ENCODE data around the gene CTAGE9. TPM values are rescaled to one million over a fixed set of nuclear protein-coding genes. Genes with fewer than 3 reads are reported as not detected.
"Not testable (repeated sequence)": the region's sequence is repeated elsewhere in the genome, so short reads cannot be mapped to it uniquely, and the experiment has no call there.

The CTAGE9 gene, protein sequence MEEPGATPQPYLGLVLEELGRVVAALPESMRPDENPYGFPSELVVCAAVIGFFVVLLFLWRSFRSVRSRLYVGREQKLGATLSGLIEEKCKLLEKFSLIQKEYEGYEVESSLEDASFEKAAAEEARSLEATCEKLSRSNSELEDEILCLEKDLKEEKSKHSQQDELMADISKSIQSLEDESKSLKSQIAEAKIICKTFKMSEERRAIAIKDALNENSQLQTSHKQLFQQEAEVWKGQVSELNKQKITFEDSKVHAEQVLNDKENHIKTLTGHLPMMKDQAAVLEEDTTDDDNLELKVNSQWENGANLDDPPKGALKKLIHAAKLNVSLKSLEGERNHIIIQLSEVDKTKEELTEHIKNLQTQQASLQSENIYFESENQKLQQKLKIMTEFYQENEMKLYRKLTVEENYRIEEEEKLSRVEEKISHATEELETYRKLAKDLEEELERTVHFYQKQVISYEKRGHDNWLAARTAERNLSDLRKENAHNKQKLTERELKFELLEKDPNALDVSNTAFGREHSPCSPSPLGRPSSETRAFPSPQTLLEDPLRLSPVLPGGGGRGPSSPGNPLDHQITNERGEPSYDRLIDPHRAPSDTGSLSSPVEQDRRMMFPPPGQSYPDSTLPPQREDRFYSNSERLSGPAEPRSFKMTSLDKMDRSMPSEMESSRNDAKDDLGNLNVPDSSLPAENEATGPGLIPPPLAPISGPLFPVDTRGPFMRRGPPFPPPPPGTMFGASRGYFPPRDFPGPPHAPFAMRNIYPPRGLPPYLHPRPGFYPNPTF
- not detected for total RNA-seq
- total RNA-seq (2013) = not detected
- 0 to 0.12 (median 0) reads per million in 29 experiments for total RNA-seq

DNA sequence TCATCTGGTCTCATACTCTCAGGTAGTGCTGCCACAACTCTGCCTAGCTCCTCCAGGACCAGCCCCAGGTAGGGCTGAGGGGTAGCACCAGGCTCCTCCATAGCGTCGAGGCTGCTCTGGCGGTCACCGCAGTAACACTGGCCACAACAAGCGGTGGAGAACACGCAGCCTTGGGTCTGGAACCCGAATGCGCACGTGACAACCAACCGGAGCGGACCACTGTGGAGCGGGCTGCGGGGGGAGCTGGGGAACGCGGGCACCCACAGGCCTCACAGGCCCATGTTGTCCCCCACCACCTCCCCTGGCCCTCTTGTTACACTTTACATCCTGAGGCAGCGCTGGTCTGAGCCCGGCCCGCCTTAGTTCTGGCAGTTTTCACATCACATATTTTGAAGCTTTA lies at the start of gene CTAGE9:
Gene CTAGE9, minus strand, starts transcription at position 101 of the 400 bp plus-strand sequence. Its CDS starts 0 bp downstream, at position 101.
- H3K36me3 ChIP-seq (ENCODE audit: control insufficient read depth in 2 of 2, extremely low read depth in 1 of 2, insufficient read depth in 1 of 2, low read length in 1 of 2); H3K27me3 Mint-ChIP-seq; H3K27ac Mint-ChIP-seq; H3K27me3 ChIP-seq (replicated peaks in 1 of 2; ENCODE audit: control insufficient read depth in 2 of 2, extremely low read depth in 1 of 2, insufficient read depth in 2 of 2, low read length in 1 of 2); POLR2A ChIA-PET; H3K4me3 Mint-ChIP-seq; H3K4me3 ChIP-seq (ENCODE audit: control insufficient read depth in 1 of 2, extremely low read depth in 1 of 2, low read length in 1 of 2); H3K27ac ChIP-seq (ENCODE audit: low read length); H3K36me3 Mint-ChIP-seq; H3K9me3 Mint-ChIP-seq; H3K4me1 ChIP-seq (ENCODE audit: control insufficient read depth in 1 of 2, extremely low read depth in 1 of 2, insufficient read depth in 2 of 2, low read length in 2 of 2); H3K4me1 Mint-ChIP-seq; CTCF ChIA-PET; ATAC-seq (replicated peaks in 1 of 4); H3K9me3 ChIP-seq; DNase-seq: not testable (repeated sequence)
- 80% methylated on average over 1 of the region's 18 CpGs for WGBS (ENCODE audit: insufficient coverage)

DNA sequence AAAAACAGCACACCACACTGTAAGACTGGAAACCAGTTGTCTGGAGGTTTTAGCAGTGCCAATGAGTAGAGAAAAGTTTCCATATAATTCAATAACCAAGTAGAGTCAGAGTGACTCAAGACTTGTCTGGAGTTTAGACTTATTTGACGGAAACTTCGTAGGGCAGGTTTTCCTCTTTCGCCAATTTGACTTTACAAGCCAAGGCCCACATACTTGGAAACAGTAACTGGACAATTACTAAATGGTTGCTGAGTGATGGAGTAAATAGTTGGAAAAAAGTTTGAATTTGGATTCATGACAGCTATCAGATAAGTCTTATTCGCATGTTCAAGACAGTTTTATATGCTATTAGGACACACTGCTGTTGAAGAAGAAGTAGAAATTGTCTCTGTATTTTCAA lies 48.1 kb upstream of the CTAGE9 start:
- DNase-seq (no peak), ATAC-seq (replicated peaks in 1 of 4) (no peak)
- Histone ChIP-seq H3K27me3 (replicated peaks in 1 of 2; ENCODE audit: control insufficient read depth in 2 of 2, extremely low read depth in 1 of 2, insufficient read depth in 2 of 2, low read length in 1 of 2) (peaks cover 0 to 3% of the 10 kb centered on the region in 2 experiments), H3K4me1 (ENCODE audit: control insufficient read depth in 1 of 2, extremely low read depth in 1 of 2, insufficient read depth in 2 of 2, low read length in 2 of 2) (no peaks in the 10 kb centered on the region), H3K9me3 (no peaks in the 10 kb centered on the region), H3K4me3 (ENCODE audit: control insufficient read depth in 1 of 2, extremely low read depth in 1 of 2, low read length in 1 of 2) (no peak overlapping the region), H3K36me3 (ENCODE audit: control insufficient read depth in 2 of 2, extremely low read depth in 1 of 2, insufficient read depth in 1 of 2, low read length in 1 of 2) (no peaks in the 10 kb centered on the region), H3K27ac (ENCODE audit: low read length) (no peak overlapping the region)
- Mint-ChIP-seq H3K9me3 (no peaks in the 10 kb centered on the region), H3K27me3 (peaks cover 16 to 27% of the 10 kb centered on the region in 2 donors), H3K4me1 (no peaks in the 10 kb centered on the region), H3K27ac (no peak overlapping the region), H3K4me3 (no peak overlapping the region), H3K36me3 (no peaks in the 10 kb centered on the region)
- ChIA-PET POLR2A (no interaction called here), CTCF (no interaction called here)
- whole genome bisulfite sequencing (ENCODE audit: insufficient coverage) = no CpG with 5 or more reads among the region's 4 CpGs

DNA sequence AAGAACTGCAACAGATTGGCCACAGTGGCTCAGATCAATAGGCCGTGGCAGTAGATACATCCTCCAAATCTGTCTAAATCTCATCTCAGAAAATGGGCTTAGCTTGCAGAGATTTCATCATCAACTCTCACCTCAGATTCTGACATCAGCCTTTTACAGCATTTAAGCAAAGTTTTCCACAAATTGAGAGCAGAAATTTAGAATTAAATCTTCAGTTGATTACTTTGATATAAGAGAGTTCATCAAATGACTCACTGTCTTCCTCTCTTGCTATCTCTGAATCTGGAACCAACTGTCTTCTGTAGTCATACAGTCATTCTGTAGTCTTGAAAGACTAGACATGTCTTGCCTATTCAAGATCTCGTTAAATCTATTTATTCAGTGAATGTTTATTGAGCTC lies 45.2 kb upstream of the CTAGE9 start:
- H3K36me3 Mint-ChIP-seq = no peaks in the 10 kb centered on the region
- H3K27ac Mint-ChIP-seq = no peak overlapping the region
- no peak overlapping the region for H3K4me3 Mint-ChIP-seq
- WGBS (ENCODE audit: insufficient coverage) = 86% methylated on average over 1 of the region's 2 CpGs
- ChIA-PET POLR2A (no interaction called here), CTCF (no interaction called here)
- ATAC-seq (replicated peaks in 1 of 4) (no peak), DNase-seq (no peak)
- H3K36me3 ChIP-seq (ENCODE audit: control insufficient read depth in 2 of 2, extremely low read depth in 1 of 2, insufficient read depth in 1 of 2, low read length in 1 of 2) = no peaks in the 10 kb centered on the region
- H3K4me3 ChIP-seq (ENCODE audit: control insufficient read depth in 1 of 2, extremely low read depth in 1 of 2, low read length in 1 of 2) = no peak overlapping the region
- H3K27ac ChIP-seq (ENCODE audit: low read length) = no peak overlapping the region
- no peaks in the 10 kb centered on the region for H3K9me3 ChIP-seq
- peaks cover 16 to 36% of the 10 kb centered on the region in 2 donors for H3K27me3 Mint-ChIP-seq
- H3K27me3 ChIP-seq (replicated peaks in 1 of 2; ENCODE audit: control insufficient read depth in 2 of 2, extremely low read depth in 1 of 2, insufficient read depth in 2 of 2, low read length in 1 of 2) = peaks cover 0 to 3% of the 10 kb centered on the region in 2 experiments
- no peaks in the 10 kb centered on the region for H3K4me1 Mint-ChIP-seq
- H3K4me1 ChIP-seq (ENCODE audit: control insufficient read depth in 1 of 2, extremely low read depth in 1 of 2, insufficient read depth in 2 of 2, low read length in 2 of 2) = no peaks in the 10 kb centered on the region
- no peaks in the 10 kb centered on the region for H3K9me3 Mint-ChIP-seq

DNA sequence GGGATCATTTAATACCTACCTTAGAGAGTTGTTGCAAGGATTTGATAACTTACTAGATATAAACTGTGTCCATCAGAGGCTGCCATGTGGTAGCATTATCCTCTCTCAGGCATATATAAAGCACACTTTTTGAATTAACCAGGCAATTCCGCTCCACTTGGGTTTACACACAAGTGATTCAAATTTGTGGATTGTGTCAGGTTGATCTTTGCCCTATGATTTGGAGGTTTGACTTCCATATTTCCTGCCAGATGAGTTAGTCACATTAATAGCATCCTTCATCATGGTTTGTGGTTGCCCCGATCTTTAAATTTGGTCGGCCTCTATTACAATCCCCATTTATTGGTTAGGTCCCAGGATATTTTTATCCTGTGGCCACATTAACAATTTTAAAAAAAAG lies 44.8 kb upstream of the CTAGE9 start:
- peaks cover 16 to 36% of the 10 kb centered on the region in 2 donors for H3K27me3 Mint-ChIP-seq
- peaks cover 0 to 3% of the 10 kb centered on the region in 2 experiments for H3K27me3 ChIP-seq (replicated peaks in 1 of 2; ENCODE audit: control insufficient read depth in 2 of 2, extremely low read depth in 1 of 2, insufficient read depth in 2 of 2, low read length in 1 of 2)
- H3K36me3 Mint-ChIP-seq = no peaks in the 10 kb centered on the region
- no peak for ATAC-seq (replicated peaks in 1 of 4)
- no peak overlapping the region for H3K27ac Mint-ChIP-seq
- CTCF ChIA-PET = no interaction called here
- no peak for DNase-seq
- H3K27ac ChIP-seq (ENCODE audit: low read length) = no peak overlapping the region
- no peaks in the 10 kb centered on the region for H3K4me1 Mint-ChIP-seq
- no peak overlapping the region for H3K4me3 Mint-ChIP-seq
- no peaks in the 10 kb centered on the region for H3K36me3 ChIP-seq (ENCODE audit: control insufficient read depth in 2 of 2, extremely low read depth in 1 of 2, insufficient read depth in 1 of 2, low read length in 1 of 2)
- 90% methylated on average over 2 of the region's 3 CpGs for WGBS (ENCODE audit: insufficient coverage)
- POLR2A ChIA-PET = no interaction called here
- no peaks in the 10 kb centered on the region for H3K9me3 ChIP-seq
- no peaks in the 10 kb centered on the region for H3K9me3 Mint-ChIP-seq
- no peaks in the 10 kb centered on the region for H3K4me1 ChIP-seq (ENCODE audit: control insufficient read depth in 1 of 2, extremely low read depth in 1 of 2, insufficient read depth in 2 of 2, low read length in 2 of 2)
- no peak overlapping the region for H3K4me3 ChIP-seq (ENCODE audit: control insufficient read depth in 1 of 2, extremely low read depth in 1 of 2, low read length in 1 of 2)

DNA sequence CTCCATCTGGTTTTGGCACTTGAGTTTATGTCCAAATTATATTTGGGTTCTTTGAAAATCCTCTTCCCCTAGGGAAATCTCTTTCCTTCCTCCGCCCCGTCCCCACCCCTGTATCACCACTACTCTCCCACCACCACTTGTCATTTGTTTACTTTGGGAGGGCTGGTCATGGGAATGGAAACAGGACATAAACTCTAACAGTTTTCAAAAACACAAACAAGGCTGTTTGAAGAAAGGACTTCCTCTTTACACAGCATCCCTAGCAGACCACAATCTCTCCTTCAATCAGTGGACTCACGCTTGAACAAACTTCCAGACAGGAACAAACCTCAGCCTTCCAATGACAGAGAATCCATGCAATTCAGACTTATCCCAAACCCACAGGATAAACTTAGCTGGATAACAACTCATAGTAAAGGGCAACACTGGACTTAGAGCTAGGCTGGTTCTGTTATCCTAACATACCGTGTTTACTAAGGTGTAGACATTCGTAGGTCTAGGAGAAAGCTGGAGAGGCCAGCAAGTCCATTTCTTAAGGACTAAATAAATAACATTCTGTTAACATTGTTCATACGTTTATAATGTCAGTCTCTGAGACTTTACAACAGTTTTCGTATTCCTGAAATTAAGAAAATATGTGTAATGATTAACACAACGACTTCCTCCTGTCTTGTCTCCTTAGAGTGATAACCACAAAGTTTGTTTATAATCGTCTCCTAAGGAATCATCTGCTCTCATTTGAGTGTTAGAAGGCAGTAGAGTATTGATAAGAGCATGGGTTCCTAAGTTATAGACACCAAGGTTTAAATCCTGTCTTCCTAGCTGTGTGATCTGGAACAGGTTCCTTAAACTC lies 44.1 kb upstream of the CTAGE9 start:
- ChIA-PET CTCF (interaction anchor here in 1 of 2 donors (0.5 kb wide), 1 partner anchor 879 kb away, joined by 8 read pairs; no protein-coding TSS in a partner anchor), POLR2A (no interaction called here)
- no peak for ATAC-seq (replicated peaks in 1 of 4)
- peaks cover 0 to 3% of the 10 kb centered on the region in 2 experiments for H3K27me3 ChIP-seq (replicated peaks in 1 of 2; ENCODE audit: control insufficient read depth in 2 of 2, extremely low read depth in 1 of 2, insufficient read depth in 2 of 2, low read length in 1 of 2)
- H3K27ac ChIP-seq (ENCODE audit: low read length) = no peak overlapping the region
- H3K4me3 Mint-ChIP-seq = no peak overlapping the region
- 0% methylated on average over 1 of the region's 9 CpGs for WGBS (ENCODE audit: insufficient coverage)
- no peaks in the 10 kb centered on the region for H3K36me3 ChIP-seq (ENCODE audit: control insufficient read depth in 2 of 2, extremely low read depth in 1 of 2, insufficient read depth in 1 of 2, low read length in 1 of 2)
- peaks cover 16 to 36% of the 10 kb centered on the region in 2 donors for H3K27me3 Mint-ChIP-seq
- H3K4me1 ChIP-seq (ENCODE audit: control insufficient read depth in 1 of 2, extremely low read depth in 1 of 2, insufficient read depth in 2 of 2, low read length in 2 of 2) = no peaks in the 10 kb centered on the region
- no peak overlapping the region for H3K4me3 ChIP-seq (ENCODE audit: control insufficient read depth in 1 of 2, extremely low read depth in 1 of 2, low read length in 1 of 2)
- H3K36me3 Mint-ChIP-seq = no peaks in the 10 kb centered on the region
- no peak overlapping the region for H3K27ac Mint-ChIP-seq
- no peaks in the 10 kb centered on the region for H3K9me3 ChIP-seq
- no peaks in the 10 kb centered on the region for H3K4me1 Mint-ChIP-seq
- no peaks in the 10 kb centered on the region for H3K9me3 Mint-ChIP-seq
- DNase-seq = no peak

DNA sequence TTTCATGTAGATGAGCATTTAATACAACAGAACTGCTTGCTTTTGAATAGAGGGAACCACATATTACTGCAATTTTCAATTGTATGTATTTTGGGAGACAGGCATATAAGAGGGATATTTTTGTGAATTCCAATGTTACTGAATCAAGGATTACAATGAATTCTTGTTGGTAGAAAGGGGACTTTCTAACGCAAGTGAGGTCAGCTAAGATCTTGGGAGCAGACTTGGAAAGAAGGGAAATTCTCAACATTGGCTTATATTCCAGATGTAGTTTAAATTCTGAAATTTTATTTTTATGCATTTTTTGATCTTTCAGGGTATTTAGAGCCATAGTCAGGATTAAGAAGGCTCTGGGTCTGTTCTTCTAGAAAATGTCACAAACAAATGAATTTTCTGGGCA lies 43.3 kb upstream of the CTAGE9 start:
- ATAC-seq (replicated peaks in 1 of 4) = no peak
- no peak for DNase-seq
- Mint-ChIP-seq H3K36me3 (no peaks in the 10 kb centered on the region), H3K27me3 (peaks cover 16 to 36% of the 10 kb centered on the region in 2 donors), H3K27ac (no peak overlapping the region), H3K4me1 (no peaks in the 10 kb centered on the region), H3K9me3 (no peaks in the 10 kb centered on the region), H3K4me3 (no peak overlapping the region)
- no peak overlapping the region for H3K4me3 ChIP-seq (ENCODE audit: control insufficient read depth in 1 of 2, extremely low read depth in 1 of 2, low read length in 1 of 2)
- no peaks in the 10 kb centered on the region for H3K4me1 ChIP-seq (ENCODE audit: control insufficient read depth in 1 of 2, extremely low read depth in 1 of 2, insufficient read depth in 2 of 2, low read length in 2 of 2)
- H3K9me3 ChIP-seq = no peaks in the 10 kb centered on the region
- ChIA-PET POLR2A (no interaction called here), CTCF (no interaction called here)
- H3K27ac ChIP-seq (ENCODE audit: low read length) = no peak overlapping the region
- peaks cover 0 to 3% of the 10 kb centered on the region in 2 experiments for H3K27me3 ChIP-seq (replicated peaks in 1 of 2; ENCODE audit: control insufficient read depth in 2 of 2, extremely low read depth in 1 of 2, insufficient read depth in 2 of 2, low read length in 1 of 2)
- no CpG with 5 or more reads among the region's 1 CpG for WGBS (ENCODE audit: insufficient coverage)
- no peaks in the 10 kb centered on the region for H3K36me3 ChIP-seq (ENCODE audit: control insufficient read depth in 2 of 2, extremely low read depth in 1 of 2, insufficient read depth in 1 of 2, low read length in 1 of 2)

All from T-cell (primary cell).